NT2/D1 (cell line): ENCODE results near the gene KLHL1.

Experiments
- SUZ12 ChIP-seq: IDR thresholded peaks from 2 replicates; pipeline ENCODE4 v1.6.1; 2011; ENCODE audit not compliant: insufficient read length, insufficient read depth; ENCODE audit errors: extremely low read depth
- YY1 ChIP-seq: IDR thresholded peaks from 2 replicates; pipeline ENCODE4 v1.6.1; 2011; ENCODE audit not compliant: insufficient read length, insufficient read depth
- ZNF274 ChIP-seq: IDR thresholded peaks from 2 replicates; pipeline ENCODE4 v1.6.1; 2011; ENCODE audit warnings: mild to moderate bottlenecking, low read depth, low read length

DNA sequence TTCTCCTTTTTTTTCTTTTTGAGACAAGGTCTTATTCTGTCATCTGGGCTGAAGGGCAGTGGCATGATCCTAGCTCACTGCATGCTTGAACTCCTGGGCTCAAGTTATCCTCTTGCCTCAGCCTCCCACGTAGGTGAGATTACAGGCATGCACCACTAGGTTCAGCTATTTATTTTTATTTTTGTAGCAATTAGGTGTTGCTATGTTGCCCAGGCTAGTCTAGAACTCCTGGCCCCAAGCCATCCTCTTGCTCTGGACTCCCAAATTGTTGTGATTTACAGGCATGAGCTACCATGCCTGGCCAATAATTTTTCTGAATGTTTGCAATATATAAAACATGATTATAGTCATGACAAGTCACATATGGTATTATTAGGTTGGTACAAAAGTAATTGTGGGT lies 161.7 kb downstream of the KLHL1 start:
- TF ChIP-seq YY1 = no peak
- no peak for TF ChIP-seq ZNF274
- TF ChIP-seq SUZ12 = no peak
